AG04450 (cell line): ENCODE results near the gene CACNA2D3. TPM values are rescaled to one million over a fixed set of nuclear protein-coding genes. Genes with fewer than 3 reads are reported as not detected.

ENCODE experiments used
- CTCF ChIA-PET: fragments of 300-600, 350-600 bp; formaldehyde crosslinking; extraction: SDS; loops from one replicate; lab custom pipeline; 2022; ENCODE audit warnings: antibody characterized with exemption, inconsistent platforms; lab: Charles Lee
- POLR2A ChIA-PET: fragments of 350-600 bp; formaldehyde crosslinking; extraction: SDS; loops from one replicate; lab custom pipeline; 2021; ENCODE audit warnings: antibody characterized with exemption, inconsistent platforms; lab: Yijun Ruan, JAX
- DNase-seq: peaks from one replicate; pipeline ENCODE4 v3.0.0-alpha.2; 2011; ENCODE audit warnings: low read depth, low spot score
- H3K27ac ChIP-seq: one replicate; pipeline ENCODE4 v1.5.1; 2012; ENCODE audit warnings: low read depth, low read length, control low read depth
- H3K27me3 ChIP-seq: one replicate; pipeline ENCODE4 v1.6.0; 2012; ENCODE audit warnings: low read length; ENCODE audit not compliant: control insufficient read depth, insufficient read depth
- H3K4me3 ChIP-seq: 2 replicates; pipeline ENCODE4 v1.5.1; 2011; ENCODE audit warnings: mild to moderate bottlenecking, low read depth, low read length, control low read depth
- H3K9me3 ChIP-seq: 2 replicates; pipeline ENCODE4 v1.5.1; 2012; ENCODE audit warnings: low read length; ENCODE audit not compliant: control insufficient read depth, insufficient read depth
- polyA plus RNA-seq: library from polyadenylated mRNA; depleted of rRNA; stranded (reverse); fragments of >200 nt; gene quantifications from 2 replicates; pipeline ENCODE4 v1.2.3, GENCODE V29; 2011
- TF ChIP-seq, protein P1 (sequence below): IDR thresholded peaks from 2 replicates; pipeline ENCODE4 v1.5.1; 2011; ENCODE audit warnings: low read depth, low read length, control low read depth, inconsistent platforms

Gene CACNA2D3
- polyA plus RNA-seq, 1 experiment, result 0.32 TPM

DNA sequence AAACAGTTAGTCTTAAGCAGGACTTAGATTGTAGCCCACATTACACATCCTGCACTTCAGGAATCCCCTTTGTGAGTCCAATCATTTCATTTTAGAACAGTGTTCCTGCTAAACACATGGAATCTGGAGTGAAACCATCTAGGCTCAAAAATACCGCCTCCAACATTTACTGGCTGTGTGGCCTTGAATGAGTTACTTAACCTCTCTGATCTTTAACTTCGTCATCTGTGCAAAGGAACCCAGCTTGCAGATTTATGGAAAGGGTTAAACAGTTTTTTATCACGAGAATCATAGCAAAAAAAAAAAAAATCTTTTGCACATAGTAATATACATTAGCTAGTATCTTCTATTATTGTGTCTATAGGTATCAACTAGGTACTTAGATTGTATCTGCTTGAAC lies 813.5 kb downstream of the CACNA2D3 start:
- Histone ChIP-seq H3K4me3 (no peak overlapping the region), H3K27ac (no peak overlapping the region), H3K9me3 (no peaks in the 10 kb centered on the region), H3K27me3 (peaks cover 4% of the 10 kb centered on the region)
- ChIA-PET POLR2A (interaction anchor here (0.6 kb wide), 1 partner anchor 18 kb away, joined by 3 read pairs; no protein-coding TSS in a partner anchor), CTCF (no interaction called here)
- TF ChIP-seq, protein P1, sequence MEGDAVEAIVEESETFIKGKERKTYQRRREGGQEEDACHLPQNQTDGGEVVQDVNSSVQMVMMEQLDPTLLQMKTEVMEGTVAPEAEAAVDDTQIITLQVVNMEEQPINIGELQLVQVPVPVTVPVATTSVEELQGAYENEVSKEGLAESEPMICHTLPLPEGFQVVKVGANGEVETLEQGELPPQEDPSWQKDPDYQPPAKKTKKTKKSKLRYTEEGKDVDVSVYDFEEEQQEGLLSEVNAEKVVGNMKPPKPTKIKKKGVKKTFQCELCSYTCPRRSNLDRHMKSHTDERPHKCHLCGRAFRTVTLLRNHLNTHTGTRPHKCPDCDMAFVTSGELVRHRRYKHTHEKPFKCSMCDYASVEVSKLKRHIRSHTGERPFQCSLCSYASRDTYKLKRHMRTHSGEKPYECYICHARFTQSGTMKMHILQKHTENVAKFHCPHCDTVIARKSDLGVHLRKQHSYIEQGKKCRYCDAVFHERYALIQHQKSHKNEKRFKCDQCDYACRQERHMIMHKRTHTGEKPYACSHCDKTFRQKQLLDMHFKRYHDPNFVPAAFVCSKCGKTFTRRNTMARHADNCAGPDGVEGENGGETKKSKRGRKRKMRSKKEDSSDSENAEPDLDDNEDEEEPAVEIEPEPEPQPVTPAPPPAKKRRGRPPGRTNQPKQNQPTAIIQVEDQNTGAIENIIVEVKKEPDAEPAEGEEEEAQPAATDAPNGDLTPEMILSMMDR, result no peak
- DNase-seq, result no peak

DNA sequence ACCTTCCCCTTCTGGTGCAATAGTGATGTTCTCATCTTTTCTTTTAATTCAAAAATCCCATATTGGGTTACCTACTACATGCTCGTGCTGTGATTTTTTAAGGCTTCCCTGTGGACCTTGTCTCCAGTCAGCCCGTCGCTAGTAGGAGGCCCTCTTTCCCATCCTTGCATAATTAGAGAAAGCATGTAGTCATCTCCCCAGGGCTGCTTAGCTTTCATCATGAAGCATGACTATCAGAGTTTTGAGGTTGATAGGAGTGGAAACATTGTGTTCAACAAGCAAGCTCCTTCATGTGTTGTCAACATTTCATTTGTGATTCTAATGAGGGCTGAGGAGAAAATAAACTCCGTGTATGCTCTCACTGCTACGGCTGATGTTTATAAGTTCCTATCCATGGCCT lies 814.2 kb downstream of the CACNA2D3 start:
- DNase-seq, result no peak
- ChIA-PET POLR2A (interaction anchor here (0.6 kb wide), 1 partner anchor 18 kb away, joined by 3 read pairs; no protein-coding TSS in a partner anchor), CTCF (no interaction called here)
- TF ChIP-seq, protein P1, result no peak
- Histone ChIP-seq H3K27ac (no peak overlapping the region), H3K4me3 (no peak overlapping the region), H3K9me3 (no peaks in the 10 kb centered on the region), H3K27me3 (peaks cover 4% of the 10 kb centered on the region)

DNA sequence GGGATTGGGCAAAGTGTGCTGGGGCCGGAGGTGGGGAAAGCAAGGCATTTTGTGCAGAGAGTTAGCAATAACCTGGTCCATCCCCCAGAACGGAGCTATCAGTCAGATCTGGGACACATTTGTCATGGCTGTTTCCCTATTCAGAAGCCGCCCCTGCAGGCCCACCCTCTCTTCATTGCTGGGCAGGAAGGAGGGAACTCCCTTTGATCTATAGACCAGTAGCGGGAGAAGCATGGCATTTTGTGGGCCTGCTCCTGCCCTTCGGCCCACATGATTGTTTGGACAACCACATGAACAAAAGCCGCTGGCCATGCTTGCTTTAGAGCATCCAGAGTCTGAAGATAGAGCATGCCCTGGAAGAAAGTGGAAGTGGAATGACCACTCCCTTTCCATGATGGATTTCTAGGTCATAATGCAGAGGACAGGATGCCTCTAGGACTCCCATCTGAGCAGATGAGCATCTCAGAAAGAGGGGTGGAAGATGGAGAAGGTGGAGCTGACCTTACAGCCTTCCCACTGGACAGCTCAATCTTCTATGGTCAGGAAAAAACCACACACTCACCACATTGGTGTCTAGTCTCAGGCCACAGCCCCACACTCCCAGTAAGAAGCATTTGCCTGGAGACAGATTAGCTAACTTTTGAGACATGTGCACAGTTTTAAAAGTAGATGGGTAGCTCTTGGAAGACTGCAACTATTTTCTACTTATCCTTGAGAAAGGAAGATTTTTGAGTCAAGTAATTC lies 817.4 kb downstream of the CACNA2D3 start:
- CTCF ChIA-PET, result no interaction called here
- H3K4me3 ChIP-seq, result no peak overlapping the region
- POLR2A ChIA-PET, result no interaction called here
- H3K9me3 ChIP-seq, result no peaks in the 10 kb centered on the region
- H3K27me3 ChIP-seq, result peaks cover 4% of the 10 kb centered on the region
- no peak for DNase-seq
- TF ChIP-seq, protein P1, result no peak
- H3K27ac ChIP-seq, result no peak overlapping the region

DNA sequence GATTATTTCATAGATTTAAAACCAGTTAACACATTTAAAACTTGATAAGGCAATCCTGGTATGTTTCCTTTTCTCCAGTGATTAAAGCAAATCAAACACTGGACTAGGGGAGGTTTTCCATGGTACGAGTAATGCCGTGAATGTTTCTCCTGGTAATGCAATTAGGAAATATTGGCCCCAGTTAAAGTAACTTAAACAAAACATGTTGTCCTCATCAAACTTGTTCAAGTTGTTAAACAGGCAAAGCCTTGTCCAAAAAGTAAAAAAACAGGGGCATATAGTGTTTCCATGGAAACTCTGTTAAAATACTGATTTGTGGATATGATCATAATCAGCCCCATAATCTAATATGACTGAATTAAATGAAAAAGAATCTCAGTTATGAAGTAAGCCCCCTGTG lies 818.6 kb downstream of the CACNA2D3 start:
- no peak for DNase-seq
- Histone ChIP-seq H3K27ac (no peak overlapping the region), H3K27me3 (peaks cover 4% of the 10 kb centered on the region), H3K9me3 (no peaks in the 10 kb centered on the region), H3K4me3 (no peak overlapping the region)
- ChIA-PET POLR2A (no interaction called here), CTCF (no interaction called here)
- TF ChIP-seq, protein P1, result no peak

DNA sequence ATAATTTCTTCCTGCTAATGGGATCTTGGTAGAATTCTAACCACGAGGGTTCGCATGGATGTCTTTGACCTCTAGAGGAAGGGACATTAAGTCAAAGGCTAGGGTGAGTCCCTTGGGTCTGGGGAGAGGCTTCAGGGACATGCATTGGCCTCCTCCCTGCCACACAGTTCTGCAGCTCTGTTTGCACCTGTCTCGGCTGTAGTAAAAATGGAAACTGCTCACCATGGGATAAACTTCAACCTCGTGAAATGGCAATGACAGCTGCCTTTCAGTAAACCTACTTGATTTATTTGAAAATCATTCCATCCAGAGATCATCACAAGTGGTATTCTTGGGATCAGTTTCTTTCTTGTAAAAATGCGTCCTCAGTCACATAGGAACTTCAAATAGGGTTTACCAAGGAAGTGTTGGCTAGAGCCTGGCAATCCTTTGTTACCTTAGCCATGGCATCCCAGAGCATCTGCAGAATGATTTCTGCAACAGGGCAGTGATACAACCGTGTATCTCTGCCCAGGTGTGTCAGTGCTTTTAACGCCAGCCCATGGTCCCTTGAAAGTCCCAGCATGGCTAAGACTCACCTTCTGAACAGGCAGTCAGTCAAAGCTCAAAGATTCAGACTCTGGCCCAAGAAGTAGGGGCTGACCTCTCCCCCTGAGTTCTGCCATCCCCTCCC lies 819.5 kb downstream of the CACNA2D3 start:
- CTCF ChIA-PET, result no interaction called here
- DNase-seq, result no peak
- Histone ChIP-seq H3K4me3 (no peak overlapping the region), H3K27ac (no peak overlapping the region), H3K9me3 (no peaks in the 10 kb centered on the region), H3K27me3 (no peaks in the 10 kb centered on the region)
- TF ChIP-seq, protein P1, result no peak
- POLR2A ChIA-PET, result no interaction called here
